OCI-LY7 (cell line): Measurements from ENCODE around the gene CABP4.
"Not testable (repeated sequence)": the region's sequence is repeated elsewhere in the genome, so short reads cannot be mapped to it uniquely, and the experiment has no call there.

Experiments used
- CTCF ChIP-seq: fragments of 200-600 bp; sonication (generic); conservative IDR thresholded peaks from 2 replicates; pipeline ENCODE4 v1.5.1; 2014; ENCODE audit warnings: mild to moderate bottlenecking, antibody characterized with exemption, low read length, moderate library complexity, mixed read lengths
- EZH2phosphoT487 ChIP-seq: fragments of 200-600 bp; sonication (generic); IDR thresholded peaks from 2 replicates; pipeline ENCODE4 v1.6.1; 2018; ENCODE audit warnings: low read depth, borderline replicate concordance, mild to moderate bottlenecking, mixed run types, antibody characterized with exemption, low read length, moderate library complexity, mixed read lengths

- TF ChIP-seq EZH2phosphoT487, CTCF: not testable (repeated sequence)
These were observed 27.7 kb upstream of the CABP4 start for GRCh38 chr11:67427364-67427859.
